CD4-positive, alpha-beta memory T cell (primary cell): Measurements from ENCODE around the gene JAKMIP1. TPM values are rescaled to one million over a fixed set of nuclear protein-coding genes. Genes with fewer than 3 reads are reported as not detected.

ENCODE experiments used
- CTCF ChIA-PET: fragments of 350-600 bp; sonication (Branson Sonifier 250); formaldehyde crosslinking; loops from one replicate; lab custom pipeline; 2021; ENCODE audit warnings: inconsistent platforms; ENCODE audit not compliant: partially characterized antibody; lab: Charles Lee
- POLR2A ChIA-PET: fragments of 350-600 bp; sonication (Branson Sonifier 250); formaldehyde crosslinking; loops from one replicate; lab custom pipeline; 2021; ENCODE audit not compliant: partially characterized antibody; lab: Charles Lee
- DNase-seq, 5 donors: peaks; one replicate each; pipeline versions ENCODE4 v3.0.0 to v3.0.0-alpha.2; 2020 to 2022; ENCODE audit warnings: mixed read lengths in 1 of 5
- H3K27ac ChIP-seq: one replicate; pipeline ENCODE4 v1.7.0; 2013; ENCODE audit warnings: low read depth, low read length
- H3K27me3 ChIP-seq: 2 replicates; pipeline ENCODE4 v1.7.0; 2013; ENCODE audit warnings: mild to moderate bottlenecking, low read length, moderate library complexity; ENCODE audit not compliant: insufficient read depth
- H3K36me3 ChIP-seq: 2 replicates; pipeline ENCODE4 v1.7.0; 2013; ENCODE audit warnings: mild to moderate bottlenecking, low read length, moderate library complexity; ENCODE audit not compliant: insufficient read depth
- H3K4me1 ChIP-seq: 2 replicates; pipeline ENCODE4 v1.7.0; 2013; ENCODE audit warnings: mild to moderate bottlenecking, low read length, moderate library complexity; ENCODE audit not compliant: insufficient read depth
- H3K4me3 ChIP-seq, 2 donors: one replicate each; pipeline ENCODE4 v1.7.0; 2013; ENCODE audit warnings: low read length in 2 of 2, mild to moderate bottlenecking in 1 of 2
- H3K9me3 ChIP-seq, 2 donors: one replicate each; pipeline ENCODE4 v1.7.0; 2013; ENCODE audit warnings: low read length in 2 of 2, control low read depth in 1 of 2; ENCODE audit not compliant: control insufficient read depth in 1 of 2
- H3K27ac Mint-ChIP-seq, 7 donors: one replicate each; pipeline ENCODE4 v1.8.0; 2020 to 2021; ENCODE audit warnings: mixed read lengths in 7 of 7, mild to moderate bottlenecking in 6 of 7, inconsistent platforms in 3 of 7, moderate library complexity in 3 of 7
- H3K27me3 Mint-ChIP-seq, 2 donors: one replicate each; pipeline ENCODE4 v1.8.0; 2020 to 2021; ENCODE audit warnings: mixed read lengths in 2 of 2
- H3K36me3 Mint-ChIP-seq, 2 donors: one replicate each; pipeline ENCODE4 v1.8.0; 2020 to 2021; ENCODE audit warnings: mixed read lengths in 2 of 2, inconsistent platforms in 1 of 2, mild to moderate bottlenecking in 1 of 2
- H3K4me1 Mint-ChIP-seq, 4 donors: one replicate each; pipeline ENCODE4 v1.8.0; 2020 to 2021; ENCODE audit warnings: mixed read lengths in 4 of 4, mild to moderate bottlenecking in 1 of 4
- H3K4me3 Mint-ChIP-seq, 8 donors: one replicate each; pipeline ENCODE4 v1.8.0; 2020 to 2021; ENCODE audit warnings: mixed read lengths in 8 of 8, mild to moderate bottlenecking in 7 of 8, moderate library complexity in 6 of 8, inconsistent platforms in 3 of 8
- H3K9me3 Mint-ChIP-seq, 8 donors: one replicate each; pipeline ENCODE4 v1.8.0; 2020 to 2021; ENCODE audit warnings: mixed read lengths in 8 of 8, mild to moderate bottlenecking in 5 of 8, inconsistent platforms in 3 of 8, moderate library complexity in 1 of 8
- intact Hi-C: fragments of 100-400 bp; cut with micrococcal nuclease; formaldehyde crosslinking; loops from one replicate; pipeline ENCODE4 v1.15.1; 2023
- polyA plus RNA-seq, 2 donors: library from polyadenylated mRNA; unstranded; fragments of 300-500 nt; fragmentation: Illumina TruSeq; gene quantifications; one replicate each; pipeline ENCODE4 v1.2.3, GENCODE V29; 2021
- total RNA-seq, 2 experiments: library from RNA; stranded (reverse); gene quantifications; one replicate each; pipeline ENCODE4 v1.2.3, GENCODE V29; 2021

The JAKMIP1 gene
- total and polyA plus RNA-seq, 4 experiments from 2014 or later = 2.5 to 11.5 (median 3.3) TPM

DNA sequence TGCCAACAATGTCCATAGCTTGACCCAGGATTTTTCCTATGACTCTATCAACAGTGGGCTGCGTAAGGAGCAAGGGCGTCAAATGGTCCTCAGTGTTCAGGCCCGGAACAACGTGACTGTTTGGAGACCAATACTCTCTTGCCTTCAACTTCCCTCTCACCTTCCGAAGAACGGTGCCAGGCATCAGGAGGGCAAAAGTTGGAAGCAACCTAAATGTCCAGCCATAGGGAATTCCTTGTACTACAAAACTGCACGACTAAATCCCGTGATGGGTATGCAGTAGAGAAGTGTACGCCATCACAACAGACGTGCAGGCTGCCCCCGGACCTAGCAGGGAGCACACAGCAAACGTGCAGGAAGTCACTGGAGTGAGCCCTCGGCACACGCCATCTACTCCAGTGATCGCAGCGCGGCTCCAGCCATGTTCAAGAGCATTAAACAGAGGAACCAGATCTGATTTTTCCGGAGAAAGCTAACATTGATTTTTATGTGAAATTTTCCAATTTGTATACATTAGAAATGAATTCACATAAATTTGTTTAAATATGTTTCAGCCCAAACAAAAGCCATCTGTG is 79.0 kb downstream of the JAKMIP1 start:
- no peak overlapping the region for H3K4me3 ChIP-seq
- intact Hi-C loops = no loop called here
- no peaks in the 10 kb centered on the region for H3K4me1 ChIP-seq
- no peaks in the 10 kb centered on the region for H3K9me3 Mint-ChIP-seq
- no peaks in the 10 kb centered on the region for H3K9me3 ChIP-seq
- DNase-seq = no peak
- H3K27me3 ChIP-seq = no peaks in the 10 kb centered on the region
- H3K36me3 Mint-ChIP-seq = no peaks in the 10 kb centered on the region
- ChIA-PET POLR2A (no interaction called here), CTCF (interaction anchor here (0.7 kb wide), 1 partner anchor 14 kb away, joined by 3 read pairs; no protein-coding TSS in a partner anchor)
- H3K27ac ChIP-seq = no peak overlapping the region
- peak overlapping the region in 1 of 7 donors; percentile 7 for H3K27ac Mint-ChIP-seq
- peaks cover 0 to 6% (median 4%) of the 10 kb centered on the region in 4 donors for H3K4me1 Mint-ChIP-seq
- H3K27me3 Mint-ChIP-seq = no peaks in the 10 kb centered on the region
- H3K4me3 Mint-ChIP-seq = no peak overlapping the region
- H3K36me3 ChIP-seq = no peaks in the 10 kb centered on the region

DNA sequence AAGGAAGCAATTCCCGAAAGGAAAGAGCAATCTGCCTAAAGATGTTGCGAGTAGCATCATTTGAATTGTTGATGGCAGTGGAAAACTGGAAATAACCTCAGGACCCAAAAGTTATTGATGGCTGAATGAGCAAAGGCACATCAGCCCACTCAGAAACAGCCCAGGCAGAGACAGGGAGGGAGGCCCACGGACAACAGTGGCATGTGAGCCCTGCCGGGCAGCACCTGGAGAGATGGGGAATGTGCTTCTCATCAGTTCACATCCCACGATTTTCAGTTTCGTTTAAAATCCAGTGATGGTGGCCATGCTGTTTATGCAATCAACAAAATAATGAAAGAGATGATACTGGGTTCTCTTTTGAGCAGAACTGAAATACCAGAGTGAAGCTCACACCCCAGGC is 80.0 kb downstream of the JAKMIP1 start:
- intact Hi-C loops = no loop called here
- H3K9me3 ChIP-seq = no peaks in the 10 kb centered on the region
- H3K9me3 Mint-ChIP-seq = no peaks in the 10 kb centered on the region
- no peak for DNase-seq
- H3K36me3 ChIP-seq = no peaks in the 10 kb centered on the region
- no peaks in the 10 kb centered on the region for H3K27me3 Mint-ChIP-seq
- CTCF ChIA-PET = interaction anchor here (0.7 kb wide), 1 partner anchor 15 kb away, joined by 3 read pairs; no protein-coding TSS in a partner anchor
- H3K4me1 ChIP-seq = no peaks in the 10 kb centered on the region
- POLR2A ChIA-PET = no interaction called here
- H3K4me1 Mint-ChIP-seq = peaks cover 0 to 6% (median 4%) of the 10 kb centered on the region in 4 donors
- no peaks in the 10 kb centered on the region for H3K36me3 Mint-ChIP-seq
- no peak overlapping the region for H3K4me3 ChIP-seq
- no peaks in the 10 kb centered on the region for H3K27me3 ChIP-seq
- no peak overlapping the region for H3K27ac ChIP-seq
- no peak overlapping the region for H3K4me3 Mint-ChIP-seq
- no peak overlapping the region for H3K27ac Mint-ChIP-seq

DNA sequence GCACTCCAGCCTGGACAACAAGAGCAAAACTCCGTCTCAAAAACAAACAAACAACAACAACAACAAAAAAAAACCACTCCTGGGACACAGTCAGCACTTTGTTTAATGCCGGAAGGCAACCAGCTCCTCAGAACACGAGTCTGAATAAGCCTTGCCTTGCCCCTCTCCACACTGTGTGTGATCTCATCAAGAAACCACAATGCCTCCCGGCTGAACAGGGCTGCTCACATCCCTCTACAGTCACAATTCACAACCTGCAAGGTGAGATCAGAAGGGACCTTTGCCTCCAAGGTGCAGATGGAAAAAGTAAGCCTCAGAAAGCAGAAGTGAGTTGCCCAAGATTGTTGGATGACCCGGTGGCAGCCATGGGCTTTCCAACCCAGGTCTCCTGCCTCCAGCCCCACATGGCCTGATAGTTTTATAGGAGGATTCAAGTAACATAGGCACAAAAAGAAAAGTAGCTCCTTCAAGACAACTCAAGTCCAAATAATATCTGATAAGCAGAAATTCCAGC is 80.8 kb downstream of the JAKMIP1 start:
- Histone ChIP-seq H3K36me3 (no peaks in the 10 kb centered on the region), H3K9me3 (no peaks in the 10 kb centered on the region), H3K27ac (no peak overlapping the region), H3K4me1 (no peaks in the 10 kb centered on the region), H3K27me3 (no peaks in the 10 kb centered on the region), H3K4me3 (no peak overlapping the region)
- H3K27ac Mint-ChIP-seq = peak overlapping the region in 2 of 7 donors; percentile 8 to 14
- peaks cover 0 to 6% (median 4%) of the 10 kb centered on the region in 4 donors for H3K4me1 Mint-ChIP-seq
- ChIA-PET CTCF (no interaction called here), POLR2A (no interaction called here)
- H3K27me3 Mint-ChIP-seq = no peaks in the 10 kb centered on the region
- H3K4me3 Mint-ChIP-seq = no peak overlapping the region
- H3K36me3 Mint-ChIP-seq = no peaks in the 10 kb centered on the region
- intact Hi-C loops = no loop called here
- no peak for DNase-seq
- no peaks in the 10 kb centered on the region for H3K9me3 Mint-ChIP-seq

DNA sequence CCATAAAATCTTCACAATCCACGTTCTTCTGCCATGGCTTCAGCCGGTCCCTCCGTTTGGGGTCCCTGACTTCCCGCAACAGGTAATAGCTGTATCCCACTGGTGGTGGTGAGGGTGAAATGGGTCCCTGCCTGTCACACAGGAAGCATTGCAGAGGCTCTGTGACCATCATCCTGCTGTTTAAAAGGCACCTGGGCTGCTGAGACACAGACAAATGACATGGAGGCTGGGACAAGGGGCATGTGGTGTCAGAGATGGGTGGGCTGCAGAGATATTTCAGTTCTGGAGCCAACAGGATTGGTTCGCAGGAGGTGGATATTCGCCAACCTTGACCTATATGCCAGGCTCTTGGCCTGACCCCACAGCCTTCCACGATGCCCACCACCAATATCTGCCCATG is 82.1 kb downstream of the JAKMIP1 start:
- no peaks in the 10 kb centered on the region for H3K9me3 ChIP-seq
- POLR2A ChIA-PET = no interaction called here

DNA sequence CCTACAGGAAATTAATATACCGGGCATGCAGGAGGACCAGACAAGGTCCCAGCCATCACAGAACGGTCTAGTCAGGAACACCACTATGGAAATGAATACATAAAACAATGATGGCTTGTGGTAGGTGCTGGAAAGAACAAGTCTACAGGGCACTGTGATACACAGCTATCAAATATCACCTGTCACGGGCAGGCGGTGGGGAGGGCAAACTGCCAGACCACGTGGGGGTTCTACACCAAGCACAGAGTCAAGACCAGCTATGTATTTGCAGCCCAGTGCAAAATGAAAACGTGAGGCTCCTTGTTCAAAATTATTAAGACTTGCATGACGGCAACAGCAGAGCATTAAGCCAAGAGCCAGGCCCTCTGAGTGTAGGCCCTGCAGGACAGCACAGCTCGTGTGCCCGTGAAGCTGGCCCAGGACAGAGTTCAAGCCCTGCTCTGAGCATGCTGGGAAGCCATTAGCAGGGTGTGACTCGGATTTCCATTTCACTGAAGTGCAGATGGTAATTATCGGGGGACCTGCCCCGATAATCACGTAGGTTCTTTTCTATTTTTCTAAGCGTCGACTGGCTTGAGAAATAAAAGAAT is 83.6 kb downstream of the JAKMIP1 start:
- Histone ChIP-seq H3K27me3 (no peaks in the 10 kb centered on the region), H3K36me3 (no peaks in the 10 kb centered on the region), H3K4me1 (no peaks in the 10 kb centered on the region), H3K4me3 (no peak overlapping the region), H3K27ac (no peak overlapping the region), H3K9me3 (no peaks in the 10 kb centered on the region)
- Mint-ChIP-seq H3K4me1 (peaks cover 0 to 6% (median 5%) of the 10 kb centered on the region in 4 donors), H3K27ac (peak overlapping the region in 1 of 7 donors; percentile 59), H3K36me3 (no peaks in the 10 kb centered on the region), H3K4me3 (no peak overlapping the region), H3K27me3 (no peaks in the 10 kb centered on the region), H3K9me3 (peaks cover 0 to 2% (median 0%) of the 10 kb centered on the region in 8 donors)
- intact Hi-C loops = no loop called here
- no peak for DNase-seq
- ChIA-PET CTCF (no interaction called here), POLR2A (no interaction called here)

More for the DNA sequence above, 82.1 kb downstream of the JAKMIP1 start:
- H3K9me3 Mint-ChIP-seq = no peaks in the 10 kb centered on the region
- no peaks in the 10 kb centered on the region for H3K4me1 ChIP-seq
- no peak for DNase-seq
- no peak overlapping the region for H3K27ac Mint-ChIP-seq
- H3K27me3 ChIP-seq = no peaks in the 10 kb centered on the region
- H3K4me3 ChIP-seq = no peak overlapping the region
- H3K27me3 Mint-ChIP-seq = no peaks in the 10 kb centered on the region
- no peaks in the 10 kb centered on the region for H3K36me3 ChIP-seq
- H3K27ac ChIP-seq = no peak overlapping the region
- no peak overlapping the region for H3K4me3 Mint-ChIP-seq
- peaks cover 0 to 6% (median 5%) of the 10 kb centered on the region in 4 donors for H3K4me1 Mint-ChIP-seq
- CTCF ChIA-PET = no interaction called here
- intact Hi-C loops = no loop called here
- H3K36me3 Mint-ChIP-seq = no peaks in the 10 kb centered on the region

DNA sequence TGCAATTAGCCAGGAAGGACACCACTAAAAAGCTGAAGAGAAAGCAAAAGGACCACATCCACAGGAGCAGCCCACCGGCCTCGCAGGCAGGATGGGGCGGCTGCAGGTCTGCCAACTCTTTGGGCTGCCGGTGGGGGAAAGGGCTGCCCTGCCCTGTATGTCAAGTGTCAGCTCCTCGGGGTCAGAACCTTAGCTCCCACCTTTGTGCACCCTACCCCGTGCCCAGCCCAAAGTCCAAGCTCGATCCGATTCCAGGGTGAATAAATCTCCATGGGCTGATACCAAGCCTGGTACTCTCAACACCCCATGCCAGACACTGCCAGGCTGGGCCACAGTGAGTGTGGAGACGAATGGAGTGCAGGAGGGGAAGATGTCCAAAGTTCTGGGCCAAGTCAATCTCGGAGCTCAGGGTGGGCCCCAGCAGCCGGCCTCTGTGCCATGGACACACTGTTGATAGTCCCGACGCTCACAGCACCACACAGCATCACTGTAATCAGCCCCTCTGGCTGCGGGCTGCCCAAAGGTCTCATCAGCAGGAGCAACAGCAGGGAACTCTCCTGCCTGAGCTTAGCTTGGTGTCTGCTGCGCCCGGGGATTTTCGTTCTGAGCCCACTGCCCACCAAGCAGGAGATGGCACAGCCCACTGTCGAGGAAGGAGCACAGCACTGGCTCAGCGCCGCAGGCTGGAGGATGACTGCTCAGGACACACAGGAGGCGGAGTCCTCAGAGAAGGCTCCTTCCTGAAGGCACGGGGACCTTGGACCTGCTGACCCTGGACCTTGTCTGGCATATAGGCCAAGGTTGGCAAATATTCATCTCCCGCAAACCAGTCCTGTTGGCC is 84.4 kb downstream of the JAKMIP1 start:
- Histone ChIP-seq H3K4me3 (no peak overlapping the region), H3K4me1 (no peaks in the 10 kb centered on the region), H3K27me3 (no peaks in the 10 kb centered on the region), H3K9me3 (no peaks in the 10 kb centered on the region), H3K36me3 (no peaks in the 10 kb centered on the region), H3K27ac (no peak overlapping the region)
- ChIA-PET CTCF (no interaction called here), POLR2A (no interaction called here)
- Mint-ChIP-seq H3K27me3 (no peaks in the 10 kb centered on the region), H3K9me3 (peaks cover 0 to 2% (median 0%) of the 10 kb centered on the region in 8 donors), H3K36me3 (peaks cover 0 to 2% of the 10 kb centered on the region in 2 donors), H3K4me3 (no peak overlapping the region), H3K27ac (no peak overlapping the region), H3K4me1 (peaks cover 0 to 6% (median 5%) of the 10 kb centered on the region in 4 donors)
- intact Hi-C loops = no loop called here
- no peak for DNase-seq

DNA sequence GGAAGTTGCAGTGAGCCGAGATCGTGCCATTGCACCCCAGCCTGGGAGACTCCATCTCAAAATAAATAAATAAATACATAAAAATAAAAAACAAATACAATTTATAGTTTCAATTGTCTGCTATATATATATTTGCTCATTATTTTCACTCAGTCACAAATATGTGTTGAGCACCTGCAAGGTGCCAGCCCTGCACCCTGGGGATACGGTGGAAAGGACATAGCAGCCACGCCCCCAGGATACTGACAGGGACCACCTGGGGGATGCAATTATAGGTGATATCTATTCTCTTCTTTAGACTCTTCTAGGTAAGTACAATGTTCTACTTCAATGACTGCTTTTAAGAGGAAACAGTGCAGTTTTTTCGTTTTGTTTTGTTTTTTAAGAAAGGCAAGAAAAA is 85.0 kb downstream of the JAKMIP1 start:
- peaks cover 0 to 2% (median 0%) of the 10 kb centered on the region in 8 donors for H3K9me3 Mint-ChIP-seq
- intact Hi-C loops = no loop called here
- ChIA-PET CTCF (no interaction called here), POLR2A (no interaction called here)
- H3K36me3 ChIP-seq = no peaks in the 10 kb centered on the region
- H3K36me3 Mint-ChIP-seq = peaks cover 0 to 2% of the 10 kb centered on the region in 2 donors
- H3K9me3 ChIP-seq = no peaks in the 10 kb centered on the region
- H3K27ac Mint-ChIP-seq = no peak overlapping the region
- H3K27me3 Mint-ChIP-seq = no peaks in the 10 kb centered on the region
- H3K4me3 Mint-ChIP-seq = no peak overlapping the region
- H3K4me1 Mint-ChIP-seq = peaks cover 0 to 6% (median 5%) of the 10 kb centered on the region in 4 donors
- DNase-seq = no peak
- no peaks in the 10 kb centered on the region for H3K4me1 ChIP-seq
- no peak overlapping the region for H3K4me3 ChIP-seq
- no peaks in the 10 kb centered on the region for H3K27me3 ChIP-seq
- H3K27ac ChIP-seq = no peak overlapping the region
